ENCODE measurements around the gene PBX1. TPM values are rescaled to one million over a fixed set of nuclear protein-coding genes. Genes with fewer than 3 reads are reported as not detected.

The PBX1 gene
- total RNA-seq, 1 experiment from 2014 or later, result 102 TPM

DNA sequence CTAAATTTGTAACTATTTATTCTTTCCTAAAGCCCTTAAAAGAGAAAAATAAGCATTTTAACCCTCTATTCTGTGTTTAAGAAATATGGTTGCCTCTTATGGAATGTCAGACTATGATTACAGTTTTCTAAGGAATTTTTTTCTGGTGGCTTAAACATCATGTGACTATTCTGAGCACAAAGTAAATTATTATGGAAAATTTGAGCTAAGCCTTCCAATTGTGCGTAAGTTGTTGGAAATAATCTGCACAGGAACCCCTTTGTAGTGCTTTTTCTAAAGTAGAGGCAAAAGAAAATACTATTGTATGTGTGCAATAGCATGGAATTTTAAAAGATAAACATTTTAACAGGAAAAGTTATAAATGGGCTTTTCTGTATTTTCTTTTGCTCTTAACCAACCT, 254.8 kb downstream of the PBX1 start (continued):
- TF ChIP-seq, protein P1, sequence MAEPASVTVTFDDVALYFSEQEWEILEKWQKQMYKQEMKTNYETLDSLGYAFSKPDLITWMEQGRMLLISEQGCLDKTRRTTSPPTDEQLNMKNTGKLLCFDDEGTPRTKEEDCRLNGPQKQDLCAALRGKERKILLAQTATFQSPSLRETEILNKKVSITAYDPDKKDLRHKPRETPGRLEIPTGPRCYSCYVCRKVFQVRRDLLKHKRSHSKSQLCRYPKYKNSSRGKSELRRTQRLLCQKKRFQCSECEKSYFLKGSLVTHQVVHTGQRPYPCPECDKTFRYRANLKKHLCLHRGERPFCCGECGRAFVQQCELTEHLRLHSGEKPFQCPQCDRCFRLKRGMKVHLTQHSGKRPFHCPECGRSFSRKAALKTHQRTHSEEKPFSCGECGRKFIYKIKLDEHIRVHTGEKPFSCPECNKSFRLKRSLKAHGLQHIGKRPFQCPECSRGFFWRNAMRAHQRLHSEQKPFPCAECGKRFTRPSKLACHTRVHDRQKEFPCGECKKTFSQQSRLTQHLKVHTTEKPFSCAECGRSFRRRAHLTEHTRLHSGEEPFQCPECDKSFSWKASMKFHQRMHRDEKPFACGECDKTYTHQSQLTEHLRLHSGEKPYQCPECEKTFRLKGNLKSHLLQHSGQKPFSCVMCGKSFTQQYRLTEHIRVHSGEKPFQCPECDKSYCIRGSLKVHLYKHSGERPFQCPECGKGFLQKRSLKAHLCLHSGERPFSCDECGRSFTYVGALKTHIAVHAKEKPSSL (CRISPR knock-in tag; conservative IDR thresholded peaks at IDR 0.05), result no peak
- TF ChIP-seq TEAD4 (CRISPR knock-in tag; IDR thresholded peaks at IDR 0.05) (no peak), SMAD3 (CRISPR knock-in tag; IDR thresholded peaks at IDR 0.05; ENCODE audit: borderline replicate concordance) (no peak), ETV6 (CRISPR knock-in tag; IDR thresholded peaks at IDR 0.05) (no peak), RELA (CRISPR knock-in tag; IDR thresholded peaks at IDR 0.05; ENCODE audit: borderline replicate concordance) (no peak), IRF2 (CRISPR knock-in tag; IDR thresholded peaks at IDR 0.05; ENCODE audit: borderline replicate concordance, low read depth) (no peak), RORB (CRISPR knock-in tag; IDR thresholded peaks at IDR 0.05) (no peak)
- TF ChIP-seq, protein P2, sequence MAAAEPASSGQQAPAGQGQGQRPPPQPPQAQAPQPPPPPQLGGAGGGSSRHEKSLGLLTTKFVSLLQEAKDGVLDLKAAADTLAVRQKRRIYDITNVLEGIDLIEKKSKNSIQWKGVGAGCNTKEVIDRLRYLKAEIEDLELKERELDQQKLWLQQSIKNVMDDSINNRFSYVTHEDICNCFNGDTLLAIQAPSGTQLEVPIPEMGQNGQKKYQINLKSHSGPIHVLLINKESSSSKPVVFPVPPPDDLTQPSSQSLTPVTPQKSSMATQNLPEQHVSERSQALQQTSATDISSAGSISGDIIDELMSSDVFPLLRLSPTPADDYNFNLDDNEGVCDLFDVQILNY (CRISPR knock-in tag; IDR thresholded peaks at IDR 0.05), result no peak
- TF ChIP-seq, protein P3, sequence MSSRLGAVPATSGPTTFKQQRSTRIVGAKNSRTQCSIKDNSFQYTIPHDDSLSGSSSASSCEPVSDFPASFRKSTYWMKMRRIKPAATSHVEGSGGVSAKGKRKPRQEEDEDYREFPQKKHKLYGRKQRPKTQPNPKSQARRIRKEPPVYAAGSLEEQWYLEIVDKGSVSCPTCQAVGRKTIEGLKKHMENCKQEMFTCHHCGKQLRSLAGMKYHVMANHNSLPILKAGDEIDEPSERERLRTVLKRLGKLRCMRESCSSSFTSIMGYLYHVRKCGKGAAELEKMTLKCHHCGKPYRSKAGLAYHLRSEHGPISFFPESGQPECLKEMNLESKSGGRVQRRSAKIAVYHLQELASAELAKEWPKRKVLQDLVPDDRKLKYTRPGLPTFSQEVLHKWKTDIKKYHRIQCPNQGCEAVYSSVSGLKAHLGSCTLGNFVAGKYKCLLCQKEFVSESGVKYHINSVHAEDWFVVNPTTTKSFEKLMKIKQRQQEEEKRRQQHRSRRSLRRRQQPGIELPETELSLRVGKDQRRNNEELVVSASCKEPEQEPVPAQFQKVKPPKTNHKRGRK (CRISPR knock-in tag; IDR thresholded peaks at IDR 0.05; ENCODE audit: borderline replicate concordance), result no peak
- TF ChIP-seq, protein P4, sequence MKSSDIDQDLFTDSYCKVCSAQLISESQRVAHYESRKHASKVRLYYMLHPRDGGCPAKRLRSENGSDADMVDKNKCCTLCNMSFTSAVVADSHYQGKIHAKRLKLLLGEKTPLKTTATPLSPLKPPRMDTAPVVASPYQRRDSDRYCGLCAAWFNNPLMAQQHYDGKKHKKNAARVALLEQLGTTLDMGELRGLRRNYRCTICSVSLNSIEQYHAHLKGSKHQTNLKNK (CRISPR knock-in tag; IDR thresholded peaks at IDR 0.05), result no peak
- TF ChIP-seq, protein P5, sequence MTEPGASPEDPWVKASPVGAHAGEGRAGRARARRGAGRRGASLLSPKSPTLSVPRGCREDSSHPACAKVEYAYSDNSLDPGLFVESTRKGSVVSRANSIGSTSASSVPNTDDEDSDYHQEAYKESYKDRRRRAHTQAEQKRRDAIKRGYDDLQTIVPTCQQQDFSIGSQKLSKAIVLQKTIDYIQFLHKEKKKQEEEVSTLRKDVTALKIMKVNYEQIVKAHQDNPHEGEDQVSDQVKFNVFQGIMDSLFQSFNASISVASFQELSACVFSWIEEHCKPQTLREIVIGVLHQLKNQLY (CRISPR knock-in tag; IDR thresholded peaks at IDR 0.05), result no peak

DNA sequence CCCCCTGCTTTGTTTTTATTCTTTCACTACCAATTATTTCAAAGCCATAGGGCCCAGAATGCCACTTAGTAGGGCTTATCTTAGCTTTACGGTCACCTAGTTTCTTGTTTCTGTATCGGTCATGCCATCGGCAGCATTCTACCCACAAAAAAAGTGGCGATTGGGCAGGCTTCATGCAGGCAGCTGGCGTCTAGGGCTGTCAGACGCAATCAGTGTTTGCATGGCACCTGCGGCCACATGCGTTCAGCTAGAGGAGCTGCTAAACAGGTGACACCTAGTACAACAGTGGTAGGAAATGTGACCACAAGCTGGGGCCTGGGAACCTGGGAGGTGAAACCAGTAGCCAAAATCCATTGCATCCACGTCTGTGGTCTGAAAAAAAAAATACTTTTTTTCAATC, 262.7 kb downstream of the PBX1 start:
- ATAC-seq, result no peak
- H3K27me3 Mint-ChIP-seq (ENCODE audit: low read depth), result no peaks in the 10 kb centered on the region
- POLR2A ChIA-PET, result no interaction called here
- TF ChIP-seq HMGA2 (CRISPR knock-in tag; IDR thresholded peaks at IDR 0.05), result no peak
- TF ChIP-seq, protein P6, sequence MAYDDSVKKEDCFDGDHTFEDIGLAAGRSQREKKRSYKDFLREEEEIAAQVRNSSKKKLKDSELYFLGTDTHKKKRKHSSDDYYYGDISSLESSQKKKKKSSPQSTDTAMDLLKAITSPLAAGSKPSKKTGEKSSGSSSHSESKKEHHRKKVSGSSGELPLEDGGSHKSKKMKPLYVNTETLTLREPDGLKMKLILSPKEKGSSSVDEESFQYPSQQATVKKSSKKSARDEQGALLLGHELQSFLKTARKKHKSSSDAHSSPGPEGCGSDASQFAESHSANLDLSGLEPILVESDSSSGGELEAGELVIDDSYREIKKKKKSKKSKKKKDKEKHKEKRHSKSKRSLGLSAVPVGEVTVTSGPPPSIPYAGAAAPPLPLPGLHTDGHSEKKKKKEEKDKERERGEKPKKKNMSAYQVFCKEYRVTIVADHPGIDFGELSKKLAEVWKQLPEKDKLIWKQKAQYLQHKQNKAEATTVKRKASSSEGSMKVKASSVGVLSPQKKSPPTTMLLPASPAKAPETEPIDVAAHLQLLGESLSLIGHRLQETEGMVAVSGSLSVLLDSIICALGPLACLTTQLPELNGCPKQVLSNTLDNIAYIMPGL (CRISPR knock-in tag; IDR thresholded peaks at IDR 0.05), result no peak
- TF ChIP-seq, protein P7, sequence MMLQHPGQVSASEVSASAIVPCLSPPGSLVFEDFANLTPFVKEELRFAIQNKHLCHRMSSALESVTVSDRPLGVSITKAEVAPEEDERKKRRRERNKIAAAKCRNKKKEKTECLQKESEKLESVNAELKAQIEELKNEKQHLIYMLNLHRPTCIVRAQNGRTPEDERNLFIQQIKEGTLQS (CRISPR knock-in tag; conservative IDR thresholded peaks at IDR 0.05), result no peak
- TF ChIP-seq ZNF263 (CRISPR knock-in tag; IDR thresholded peaks at IDR 0.05; ENCODE audit: low read depth), result no peak
- TF ChIP-seq, protein P8, sequence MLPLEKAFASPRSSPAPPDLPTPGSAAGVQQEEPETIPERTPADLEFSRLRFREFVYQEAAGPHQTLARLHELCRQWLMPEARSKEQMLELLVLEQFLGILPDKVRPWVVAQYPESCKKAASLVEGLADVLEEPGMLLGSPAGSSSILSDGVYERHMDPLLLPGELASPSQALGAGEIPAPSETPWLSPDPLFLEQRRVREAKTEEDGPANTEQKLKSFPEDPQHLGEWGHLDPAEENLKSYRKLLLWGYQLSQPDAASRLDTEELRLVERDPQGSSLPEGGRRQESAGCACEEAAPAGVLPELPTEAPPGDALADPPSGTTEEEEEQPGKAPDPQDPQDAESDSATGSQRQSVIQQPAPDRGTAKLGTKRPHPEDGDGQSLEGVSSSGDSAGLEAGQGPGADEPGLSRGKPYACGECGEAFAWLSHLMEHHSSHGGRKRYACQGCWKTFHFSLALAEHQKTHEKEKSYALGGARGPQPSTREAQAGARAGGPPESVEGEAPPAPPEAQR (CRISPR knock-in tag; IDR thresholded peaks at IDR 0.05), result no peak
- no peak for TF ChIP-seq CREB1 (CRISPR knock-in tag; IDR thresholded peaks at IDR 0.05)
- TF ChIP-seq GABPB1 (CRISPR knock-in tag; IDR thresholded peaks at IDR 0.05), result no peak
- TF ChIP-seq NFE2L1 (CRISPR knock-in tag; IDR thresholded peaks at IDR 0.05), result no peak
- no peak for TF ChIP-seq SMAD4 (CRISPR knock-in tag; IDR thresholded peaks at IDR 0.05)
- TF ChIP-seq, protein P9, sequence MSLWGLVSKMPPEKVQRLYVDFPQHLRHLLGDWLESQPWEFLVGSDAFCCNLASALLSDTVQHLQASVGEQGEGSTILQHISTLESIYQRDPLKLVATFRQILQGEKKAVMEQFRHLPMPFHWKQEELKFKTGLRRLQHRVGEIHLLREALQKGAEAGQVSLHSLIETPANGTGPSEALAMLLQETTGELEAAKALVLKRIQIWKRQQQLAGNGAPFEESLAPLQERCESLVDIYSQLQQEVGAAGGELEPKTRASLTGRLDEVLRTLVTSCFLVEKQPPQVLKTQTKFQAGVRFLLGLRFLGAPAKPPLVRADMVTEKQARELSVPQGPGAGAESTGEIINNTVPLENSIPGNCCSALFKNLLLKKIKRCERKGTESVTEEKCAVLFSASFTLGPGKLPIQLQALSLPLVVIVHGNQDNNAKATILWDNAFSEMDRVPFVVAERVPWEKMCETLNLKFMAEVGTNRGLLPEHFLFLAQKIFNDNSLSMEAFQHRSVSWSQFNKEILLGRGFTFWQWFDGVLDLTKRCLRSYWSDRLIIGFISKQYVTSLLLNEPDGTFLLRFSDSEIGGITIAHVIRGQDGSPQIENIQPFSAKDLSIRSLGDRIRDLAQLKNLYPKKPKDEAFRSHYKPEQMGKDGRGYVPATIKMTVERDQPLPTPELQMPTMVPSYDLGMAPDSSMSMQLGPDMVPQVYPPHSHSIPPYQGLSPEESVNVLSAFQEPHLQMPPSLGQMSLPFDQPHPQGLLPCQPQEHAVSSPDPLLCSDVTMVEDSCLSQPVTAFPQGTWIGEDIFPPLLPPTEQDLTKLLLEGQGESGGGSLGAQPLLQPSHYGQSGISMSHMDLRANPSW (CRISPR knock-in tag; conservative IDR thresholded peaks at IDR 0.05; ENCODE audit: low read depth), result no peak

More for the DNA sequence above, 262.7 kb downstream of the PBX1 start:
- H3K9me3 Mint-ChIP-seq, result no peaks in the 10 kb centered on the region
- no peak for DNase-seq (ENCODE audit: low spot score)
- H3K36me3 Mint-ChIP-seq, result peaks cover 48% of the 10 kb centered on the region
- H3K4me3 Mint-ChIP-seq, result no peak overlapping the region
- CTCF ChIA-PET, result interaction anchor here (1.1 kb wide), 1 partner anchor 37 kb away, joined by 3 read pairs; no protein-coding TSS in a partner anchor
- no peak overlapping the region for H3K27ac Mint-ChIP-seq
- peaks cover 13% of the 10 kb centered on the region for H3K4me1 Mint-ChIP-seq
